HepG2 (cell line): Measurements from ENCODE around the gene TMEM214.

Experiments used
- CEBPB ChIP-seq: IDR thresholded peaks from 2 replicates; pipeline ENCODE4 v1.6.1; 2011; ENCODE audit warnings: low read depth, low read length, improper control_type of control experiment, borderline replicate concordance
- DMAP1 ChIP-seq: IDR thresholded peaks from 2 replicates; pipeline ENCODE4 v1.6.1; 2016
- ZNF121 ChIP-seq: sonication (generic); formaldehyde crosslinking; IDR thresholded peaks from 2 replicates; pipeline ENCODE4 v1.5.0; 2020; ENCODE audit warnings: mild to moderate bottlenecking, missing genetic modification reagents
- ZNF274 ChIP-seq: sonication (generic); formaldehyde crosslinking; IDR thresholded peaks from 2 replicates; pipeline ENCODE4 v1.5.1; 2020; ENCODE audit warnings: mild to moderate bottlenecking, missing genetic modification reagents
- ZNF367 ChIP-seq: sonication (generic); formaldehyde crosslinking; IDR thresholded peaks from 2 replicates; pipeline ENCODE4 v1.4.0; 2020; ENCODE audit warnings: missing genetic modification reagents, borderline replicate concordance

- TF ChIP-seq ZNF274 (CRISPR knock-in tag) = no peak
- TF ChIP-seq CEBPB = no peak
- no peak for TF ChIP-seq ZNF367 (CRISPR knock-in tag)
- peak; percentile 92 for TF ChIP-seq ZNF121
- no peak for TF ChIP-seq DMAP1 (CRISPR knock-in tag)
Observed at GRCh38 chr2:27029051-27029450, 3.7 kb upstream of the TMEM214 start.
